Limb (tissue), 2 donors: Measurements from ENCODE around the gene TPM4.
"Not testable (repeated sequence)": the region's sequence is repeated elsewhere in the genome, so short reads cannot be mapped to it uniquely, and the experiment has no call there.

Experiments
- DNase-seq, 2 donors: peaks; one replicate each; pipeline ENCODE4 v3.0.0-alpha.2; 2016; ENCODE audit errors: extremely low spot score in 2 of 2

The TPM4 gene

DNA sequence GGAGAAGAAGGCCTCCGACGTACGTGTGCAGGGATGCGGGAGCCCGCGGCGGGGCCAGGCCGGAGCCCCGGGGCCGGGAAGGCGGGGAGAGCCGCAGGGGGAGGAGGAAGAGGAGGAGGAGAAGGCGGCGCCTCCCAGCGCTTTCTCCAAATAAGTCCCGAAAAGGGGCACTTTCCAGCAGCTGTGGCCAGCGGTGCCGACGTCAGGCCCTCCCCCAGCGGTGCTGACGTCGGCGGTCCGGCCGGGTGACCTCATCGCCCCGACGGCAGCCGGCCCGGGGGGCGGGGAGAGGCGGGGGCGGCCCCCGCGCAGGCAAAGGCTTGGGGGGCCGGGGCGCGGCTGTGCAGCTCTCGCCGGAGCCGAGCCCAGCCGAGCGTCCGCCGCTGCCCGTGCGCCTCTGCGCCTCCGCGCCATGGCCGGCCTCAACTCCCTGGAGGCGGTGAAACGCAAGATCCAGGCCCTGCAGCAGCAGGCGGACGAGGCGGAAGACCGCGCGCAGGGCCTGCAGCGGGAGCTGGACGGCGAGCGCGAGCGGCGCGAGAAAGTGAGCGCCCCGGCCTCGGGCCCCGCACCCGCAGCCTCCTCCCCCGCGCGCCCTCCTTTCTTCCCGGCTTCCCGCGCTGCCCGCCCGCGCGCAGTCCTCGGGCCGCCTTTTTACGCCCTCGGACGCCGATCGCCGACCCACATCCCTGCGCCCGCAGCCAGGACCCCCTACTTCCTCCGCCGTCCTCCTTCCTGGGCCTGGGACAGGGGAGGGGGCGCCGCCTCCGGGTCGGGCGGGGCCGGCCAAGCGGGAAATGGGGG lies at the start of gene TPM4:
Gene TPM4, plus strand, starts transcription at position 342 of the 804 bp plus-strand sequence. Its CDS starts 71 bp downstream, at position 413.
- peak; percentile 93 to 96 for DNase-seq

GRCh38 chr19:16026756-16027155 lies 49.5 kb upstream of the TPM4 start:
- no peak for DNase-seq

GRCh38 chr19:16027528-16027927 lies 48.8 kb upstream of the TPM4 start:
- no peak for DNase-seq

- DNase-seq = not testable (repeated sequence)
Observed at GRCh38 chr19:16030155-16030554, 46.1 kb upstream of the TPM4 start.

GRCh38 chr19:16030964-16031871 lies 45.1 kb upstream of the TPM4 start:
- DNase-seq = no peak

DNA sequence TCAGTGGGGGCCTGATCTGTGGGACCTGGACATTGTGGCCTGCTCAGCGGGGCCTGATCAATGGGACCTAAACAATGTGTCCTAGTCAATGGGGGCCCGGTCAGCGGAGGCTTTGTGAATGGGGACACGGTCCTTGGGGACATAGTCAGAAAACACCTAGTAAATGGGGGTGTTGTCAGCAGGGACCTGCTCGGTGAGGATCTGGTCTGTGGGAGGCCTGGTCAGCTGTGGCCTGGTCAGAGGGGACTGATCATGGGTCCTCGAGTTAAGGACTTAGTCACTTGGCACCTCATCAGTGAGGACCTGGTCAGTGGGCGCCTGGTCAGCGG lies 44.5 kb upstream of the TPM4 start:
- no peak for DNase-seq

- DNase-seq = no peak
Observed at GRCh38 chr19:16032509-16033135, 43.7 kb upstream of the TPM4 start.

GRCh38 chr19:16033136-16033530 lies 43.2 kb upstream of the TPM4 start:
- DNase-seq = no peak

DNA sequence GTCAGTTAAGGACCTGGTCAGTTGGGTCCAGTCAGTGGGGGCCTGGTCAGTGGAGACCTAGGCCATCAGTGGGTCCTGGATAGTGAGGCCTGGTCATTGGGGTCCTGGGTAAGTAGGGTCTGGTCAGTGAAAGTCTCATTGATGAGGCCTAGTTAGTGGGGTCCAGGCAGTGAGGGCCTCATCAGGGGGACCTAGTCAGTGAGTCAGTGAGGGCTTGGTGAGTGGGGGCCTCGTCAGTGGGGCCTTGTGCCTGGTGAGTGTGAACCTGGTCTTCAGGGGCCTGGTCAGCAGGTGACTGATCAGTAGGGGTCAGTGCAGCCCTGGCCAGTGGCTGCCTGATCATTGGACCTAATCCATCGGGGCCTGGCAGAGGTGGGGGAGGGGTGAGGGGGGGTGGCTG lies 42.6 kb upstream of the TPM4 start:
- DNase-seq = no peak

GRCh38 chr19:16034180-16034579 lies 42.1 kb upstream of the TPM4 start:
- no peak for DNase-seq

DNA sequence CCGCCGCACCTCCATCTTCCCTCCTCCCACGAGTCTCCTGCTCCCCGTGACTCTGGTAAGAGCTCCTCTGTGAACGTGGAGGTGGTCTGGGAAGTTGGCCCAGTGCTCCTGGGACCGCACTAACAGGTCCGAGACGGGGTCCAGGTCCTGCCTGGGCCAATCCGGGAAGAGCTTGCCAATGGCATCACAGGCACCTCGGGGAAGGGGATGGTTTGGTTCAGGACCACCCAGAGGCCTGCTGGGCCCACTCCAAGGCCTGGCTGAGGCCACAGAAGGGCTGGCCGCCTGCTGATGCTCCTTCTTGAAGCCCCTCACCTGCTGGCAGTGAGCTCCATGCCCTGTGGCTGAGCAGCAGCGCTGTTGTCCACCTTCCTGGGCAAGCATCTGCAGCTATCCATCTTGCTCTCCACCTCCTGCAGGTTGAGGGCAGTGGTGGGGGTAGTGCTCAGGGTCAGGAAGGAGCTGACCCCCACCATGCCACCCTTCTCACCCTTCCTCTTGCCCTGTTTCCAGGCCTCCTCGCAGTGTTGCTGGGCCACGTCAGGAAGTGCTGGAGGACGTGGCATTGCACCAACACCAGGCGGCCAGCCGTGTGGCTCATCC lies 41.2 kb upstream of the TPM4 start:
- no peak for DNase-seq

DNA sequence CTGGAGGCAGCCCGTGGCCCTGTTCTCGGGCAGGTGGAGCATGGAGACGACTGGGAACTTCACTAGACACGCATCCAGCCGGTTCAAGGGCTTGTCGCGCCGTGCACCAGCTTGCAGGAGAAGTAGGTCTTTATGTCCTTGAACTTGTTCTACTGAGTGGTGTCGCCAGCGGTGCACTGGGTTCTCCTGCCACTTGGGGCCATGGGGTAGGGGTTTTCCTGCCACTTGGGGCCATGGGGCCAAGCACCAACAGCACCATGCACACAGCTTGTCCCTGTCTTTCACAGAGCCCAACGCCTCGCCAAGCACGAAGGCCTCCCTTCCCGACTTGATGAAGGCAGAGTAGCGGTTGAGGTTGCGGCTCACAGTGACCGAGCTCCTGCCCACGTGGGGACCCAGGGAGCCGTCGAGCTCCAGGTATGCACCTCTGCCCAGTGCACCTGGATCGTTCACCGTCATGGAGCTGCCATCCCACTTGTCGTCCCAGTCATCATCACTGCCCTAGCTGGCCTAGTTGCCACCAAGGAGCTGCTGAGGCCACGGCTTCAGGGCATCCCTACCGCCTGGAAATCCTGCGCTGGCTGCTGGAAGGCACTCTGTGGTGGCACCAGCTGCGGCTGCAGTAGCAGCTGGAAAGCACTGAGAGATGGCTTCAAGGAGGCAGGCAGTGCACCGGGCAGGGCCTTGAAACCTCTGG lies 40.5 kb upstream of the TPM4 start:
- no peak for DNase-seq

- DNase-seq = no peak
Observed at GRCh38 chr19:16036397-16036925, 39.8 kb upstream of the TPM4 start.

GRCh38 chr19:16036941-16037340 lies 39.4 kb upstream of the TPM4 start:
- DNase-seq = no peak

GRCh38 chr19:16037424-16038195 lies 38.7 kb upstream of the TPM4 start:
- peak in 1 of 2 donors; percentile 23 for DNase-seq

GRCh38 chr19:16038196-16038695 lies 38.0 kb upstream of the TPM4 start:
- DNase-seq = no peak

DNA sequence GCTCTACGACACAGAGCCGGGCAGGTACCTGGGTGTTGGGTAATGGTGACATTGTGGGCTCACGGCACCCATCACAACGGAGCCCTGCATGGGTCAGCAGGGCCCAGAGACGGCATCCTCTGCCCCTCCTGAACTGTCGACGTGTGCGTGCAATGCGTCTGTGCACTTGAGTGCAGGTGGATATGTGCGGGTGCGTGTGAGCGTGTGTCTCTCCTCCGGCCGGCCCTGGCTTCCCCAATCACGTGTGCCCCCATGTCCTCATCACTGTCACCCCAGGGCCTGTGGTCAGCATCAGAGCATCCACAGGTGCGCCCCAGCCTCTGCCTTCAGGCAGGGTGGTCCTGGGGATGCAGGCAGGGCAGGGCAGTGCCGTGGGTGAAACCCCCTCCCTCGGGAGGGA lies 37.2 kb upstream of the TPM4 start:
- no peak for DNase-seq

DNA sequence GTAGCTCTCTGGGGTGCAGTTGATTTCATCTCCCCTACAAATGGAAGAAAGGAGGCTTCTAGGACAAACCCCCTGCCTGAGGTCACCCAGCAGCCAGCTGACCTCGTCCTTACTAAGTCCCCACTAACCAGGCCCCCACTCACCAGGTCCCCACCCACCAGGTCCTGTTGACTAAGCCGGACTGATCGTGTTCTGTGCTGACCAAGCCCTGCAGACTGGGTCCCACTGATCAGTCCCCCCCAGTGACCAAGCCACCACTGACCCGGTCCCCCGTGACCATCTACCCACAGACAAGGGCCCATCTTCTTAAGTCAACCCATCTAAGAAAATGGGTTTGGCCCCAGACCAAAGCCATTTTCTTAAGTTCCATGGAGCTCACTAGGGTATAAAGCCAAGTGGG lies 36.8 kb upstream of the TPM4 start:
- no peak for DNase-seq

DNA sequence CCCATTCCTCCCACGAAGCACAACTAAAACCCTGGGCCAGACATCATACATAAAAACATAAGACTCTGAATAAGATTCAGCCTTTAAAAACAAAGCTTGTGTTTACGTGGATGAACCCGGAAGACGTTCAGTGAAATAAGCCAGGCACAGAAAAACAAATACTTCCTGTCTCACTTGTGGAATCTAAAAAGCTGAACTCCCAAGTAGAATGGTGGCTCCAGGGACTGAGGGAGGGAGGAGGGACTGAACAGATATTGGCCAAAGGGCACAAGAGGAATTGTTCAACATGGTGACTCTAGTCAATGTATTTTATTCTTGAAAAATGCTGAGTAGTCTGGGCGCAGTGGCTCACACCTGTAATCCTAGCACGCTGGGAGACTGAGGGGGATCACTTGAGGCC lies 35.7 kb upstream of the TPM4 start:
- DNase-seq = no peak
